ENCODE results near the gene SNX8.

SNX8 gene

DNA sequence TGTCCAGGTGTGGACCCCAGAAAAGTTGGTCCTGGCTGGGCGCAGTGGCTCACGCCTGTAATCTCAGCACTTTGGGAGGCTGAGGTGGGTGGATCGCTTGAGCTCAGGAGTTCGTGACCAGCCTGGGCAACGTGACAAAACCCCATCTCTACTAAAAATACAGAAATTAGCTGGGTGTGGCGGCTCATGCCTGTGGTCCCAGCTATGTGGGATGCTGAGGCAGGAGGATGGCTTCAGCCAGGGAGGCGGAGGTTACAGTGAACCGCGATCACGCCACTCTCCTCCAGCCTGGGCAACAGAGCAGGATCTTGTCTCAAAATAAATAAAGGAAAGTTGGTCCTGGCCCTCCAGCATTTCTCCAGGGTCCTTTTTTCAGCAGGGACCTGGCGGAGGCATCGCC lies 70.8 kb downstream of the SNX8 start:
- ATAC-seq (ENCODE audit: insufficient read depth, low read depth) (no peak), DNase-seq (no peak)
- peak overlapping the region; percentile 88 for H3K4me2 ChIP-seq (ENCODE audit: insufficient read depth, low read length)
- H3K9me3 ChIP-seq (ENCODE audit: insufficient read depth, low read length, severe bottlenecking): no peaks in the 10 kb centered on the region
- peak overlapping the region in 1 of 2 experiments; percentile 71; a peak in 2 of 4 replicates for H3K4me3 ChIP-seq (ENCODE audit: low read depth in 1 of 2, low read length in 2 of 2)
- peaks cover 62% of the 10 kb centered on the region for H3K79me2 ChIP-seq (ENCODE audit: insufficient read depth, low read length)
- H3K4me1 ChIP-seq (ENCODE audit: insufficient read depth, low read length): peaks cover 39% of the 10 kb centered on the region
- no peak for TF ChIP-seq EZH2 (IDR thresholded peaks at IDR 0.05; ENCODE audit: borderline replicate concordance, low read depth, low read length, severe bottlenecking)
- TF ChIP-seq, protein P1, sequence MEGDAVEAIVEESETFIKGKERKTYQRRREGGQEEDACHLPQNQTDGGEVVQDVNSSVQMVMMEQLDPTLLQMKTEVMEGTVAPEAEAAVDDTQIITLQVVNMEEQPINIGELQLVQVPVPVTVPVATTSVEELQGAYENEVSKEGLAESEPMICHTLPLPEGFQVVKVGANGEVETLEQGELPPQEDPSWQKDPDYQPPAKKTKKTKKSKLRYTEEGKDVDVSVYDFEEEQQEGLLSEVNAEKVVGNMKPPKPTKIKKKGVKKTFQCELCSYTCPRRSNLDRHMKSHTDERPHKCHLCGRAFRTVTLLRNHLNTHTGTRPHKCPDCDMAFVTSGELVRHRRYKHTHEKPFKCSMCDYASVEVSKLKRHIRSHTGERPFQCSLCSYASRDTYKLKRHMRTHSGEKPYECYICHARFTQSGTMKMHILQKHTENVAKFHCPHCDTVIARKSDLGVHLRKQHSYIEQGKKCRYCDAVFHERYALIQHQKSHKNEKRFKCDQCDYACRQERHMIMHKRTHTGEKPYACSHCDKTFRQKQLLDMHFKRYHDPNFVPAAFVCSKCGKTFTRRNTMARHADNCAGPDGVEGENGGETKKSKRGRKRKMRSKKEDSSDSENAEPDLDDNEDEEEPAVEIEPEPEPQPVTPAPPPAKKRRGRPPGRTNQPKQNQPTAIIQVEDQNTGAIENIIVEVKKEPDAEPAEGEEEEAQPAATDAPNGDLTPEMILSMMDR (IDR thresholded peaks at IDR 0.05; ENCODE audit: borderline replicate concordance, extremely low read depth, low read length, poor library complexity, severe bottlenecking): no peak
- peaks cover 53% of the 10 kb centered on the region for H3K36me3 ChIP-seq (ENCODE audit: insufficient read depth, low read length)
- H4K20me1 ChIP-seq (ENCODE audit: insufficient read depth, low read length): peaks cover 19% of the 10 kb centered on the region
- no peak overlapping the region for H2AFZ ChIP-seq (ENCODE audit: low read depth, low read length)
- peak overlapping the region; percentile 78 for H3K27ac ChIP-seq (ENCODE audit: low read length)
- H3K9ac ChIP-seq (ENCODE audit: low read depth, low read length): peak overlapping the region; percentile 99
- H3K27me3 ChIP-seq (ENCODE audit: insufficient read depth, low read length, poor library complexity): no peaks in the 10 kb centered on the region

DNA sequence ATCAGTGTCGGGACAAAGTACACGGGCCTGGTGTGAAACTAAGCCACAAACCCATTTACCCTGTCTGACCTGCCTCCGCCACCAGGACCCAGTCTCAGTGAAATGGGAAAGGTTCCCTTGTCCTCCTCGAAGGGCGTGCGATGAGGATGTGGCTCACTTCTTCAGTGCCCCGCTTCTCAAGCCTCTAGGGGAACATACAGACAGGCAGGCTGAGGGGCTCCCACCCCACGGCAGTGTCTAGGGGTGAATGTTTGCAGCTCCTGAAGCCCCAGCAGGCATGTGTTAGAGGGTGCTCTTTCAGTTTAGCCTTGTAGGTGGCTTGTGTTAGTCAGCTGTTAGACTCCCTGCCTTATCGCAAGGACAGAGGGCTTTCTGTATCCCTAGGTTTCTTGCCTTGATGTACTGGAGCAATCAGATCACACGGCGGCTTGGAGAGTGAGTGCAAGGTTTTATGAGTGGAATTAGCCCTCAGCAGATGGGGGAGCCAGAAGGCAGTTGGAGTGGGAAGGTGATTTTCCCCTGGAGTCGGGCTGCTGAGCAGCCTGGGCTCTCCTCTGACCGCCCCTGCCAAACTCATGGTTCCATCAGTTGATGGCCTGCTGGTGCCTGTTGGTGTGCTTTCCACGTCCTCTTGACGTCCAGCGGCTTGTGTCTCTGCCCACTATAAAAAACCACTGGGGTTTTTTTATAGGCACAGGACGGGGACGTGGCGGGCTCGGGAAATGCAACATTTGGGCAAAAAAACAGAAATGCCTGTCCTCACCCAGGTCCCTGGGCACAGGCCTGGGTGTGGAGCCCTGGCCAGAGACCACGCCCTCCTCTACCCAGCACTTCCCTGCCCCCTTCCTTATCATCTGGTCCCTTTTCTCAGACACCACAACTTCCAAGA lies 71.5 kb downstream of the SNX8 start:
- H3K9me3 ChIP-seq (ENCODE audit: insufficient read depth, low read length, severe bottlenecking): no peaks in the 10 kb centered on the region
- H2AFZ ChIP-seq (ENCODE audit: low read depth, low read length): peak overlapping the region; percentile 94
- H3K4me2 ChIP-seq (ENCODE audit: insufficient read depth, low read length): peak overlapping the region; percentile 88
- TF ChIP-seq, protein P1 (IDR thresholded peaks at IDR 0.05; ENCODE audit: borderline replicate concordance, extremely low read depth, low read length, poor library complexity, severe bottlenecking): no peak
- TF ChIP-seq EZH2 (IDR thresholded peaks at IDR 0.05; ENCODE audit: borderline replicate concordance, low read depth, low read length, severe bottlenecking): no peak
- peaks cover 39% of the 10 kb centered on the region for H3K4me1 ChIP-seq (ENCODE audit: insufficient read depth, low read length)
- H3K9ac ChIP-seq (ENCODE audit: low read depth, low read length): peak overlapping the region; percentile 99
- H3K4me3 ChIP-seq (ENCODE audit: low read depth in 1 of 2, low read length in 2 of 2): peak overlapping the region; percentile 71 to 90
- peak; percentile 42 for DNase-seq
- H4K20me1 ChIP-seq (ENCODE audit: insufficient read depth, low read length): peaks cover 19% of the 10 kb centered on the region
- H3K79me2 ChIP-seq (ENCODE audit: insufficient read depth, low read length): peaks cover 67% of the 10 kb centered on the region
- ATAC-seq (ENCODE audit: insufficient read depth, low read depth): peak; percentile 51
- peaks cover 53% of the 10 kb centered on the region for H3K36me3 ChIP-seq (ENCODE audit: insufficient read depth, low read length)
- no peaks in the 10 kb centered on the region for H3K27me3 ChIP-seq (ENCODE audit: insufficient read depth, low read length, poor library complexity)
- peak overlapping the region; percentile 78 for H3K27ac ChIP-seq (ENCODE audit: low read length)

DNA sequence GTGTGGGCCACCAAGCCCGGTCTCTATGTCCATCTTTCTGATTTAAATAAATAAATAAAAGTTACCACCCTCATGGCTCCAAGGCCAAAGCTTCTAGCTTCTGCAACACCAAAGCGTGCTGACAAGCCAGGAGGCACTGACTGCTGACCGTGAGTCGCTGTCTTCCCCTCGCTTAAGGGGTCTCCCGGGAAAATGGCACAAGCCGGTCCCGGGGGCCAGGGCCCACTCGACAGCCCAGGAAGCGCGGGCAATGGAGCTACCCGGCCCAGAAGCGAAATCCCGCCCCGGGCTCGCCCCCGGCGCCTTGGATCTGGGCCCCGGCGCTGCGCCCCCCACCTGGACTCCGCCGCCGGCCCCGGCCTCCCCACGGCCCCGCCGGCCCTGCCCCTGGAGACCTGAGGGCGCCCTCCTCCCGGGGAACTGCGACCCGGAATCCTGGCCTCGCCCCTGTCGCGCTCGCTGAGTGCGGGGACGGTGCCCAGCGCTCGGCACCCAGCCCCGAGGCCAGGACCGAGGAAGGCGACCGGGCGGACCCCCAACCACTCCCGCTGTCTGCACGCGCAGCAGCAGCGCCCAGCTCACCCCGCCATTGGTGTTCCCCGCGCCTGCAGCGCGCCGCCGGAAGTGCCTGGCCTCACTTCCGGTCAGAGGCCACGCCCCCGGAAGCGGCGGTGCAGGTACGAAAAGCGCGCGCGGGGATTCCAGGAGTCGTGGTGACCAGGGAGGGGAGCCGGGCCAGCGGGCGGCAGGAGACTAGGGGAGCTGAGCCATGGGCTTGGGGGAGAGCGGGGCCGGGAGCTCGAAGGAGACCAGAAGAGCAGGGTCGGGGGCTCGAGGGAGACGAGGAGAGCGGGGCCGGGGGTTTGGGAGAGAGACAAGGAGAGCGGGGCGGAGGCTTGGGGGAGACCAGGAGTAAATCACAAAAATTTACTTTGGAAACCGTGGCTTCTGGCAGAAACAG lies 72.4 kb downstream of the SNX8 start, which contains the start of the genes MRM2 and NUDT1:
TSS of gene MRM2 (minus strand) at position 626 of the 961 bp plus-strand sequence. CDS start at position 590, 36 bp downstream.
TSS of gene NUDT1 (plus strand) at position 647 of the 961 bp plus-strand sequence. CDS start 2,349 bp downstream, outside the sequence.
- Histone ChIP-seq H3K4me3 (ENCODE audit: low read depth in 1 of 2, low read length in 2 of 2) (peak within 1 kb of the TSS; percentile 71 to 90), H3K9me3 (ENCODE audit: insufficient read depth, low read length, severe bottlenecking) (no peaks in the 10 kb centered on the region), H3K27ac (ENCODE audit: low read length) (peak within 1 kb of the TSS; percentile 78), H3K4me1 (ENCODE audit: insufficient read depth, low read length) (peaks cover 39% of the 10 kb centered on the region), H3K36me3 (ENCODE audit: insufficient read depth, low read length) (peaks cover 56% of the 10 kb centered on the region), H3K27me3 (ENCODE audit: insufficient read depth, low read length, poor library complexity) (no peaks in the 10 kb centered on the region), H4K20me1 (ENCODE audit: insufficient read depth, low read length) (peaks cover 13% of the 10 kb centered on the region), H3K4me2 (ENCODE audit: insufficient read depth, low read length) (peak within 1 kb of the TSS; percentile 88), H2AFZ (ENCODE audit: low read depth, low read length) (peak within 1 kb of the TSS; percentile 94), H3K79me2 (ENCODE audit: insufficient read depth, low read length) (peaks cover 67% of the 10 kb centered on the region), H3K9ac (ENCODE audit: low read depth, low read length) (peak within 1 kb of the TSS; percentile 99)
- peak; percentile 72 for DNase-seq
- TF ChIP-seq, protein P1 (IDR thresholded peaks at IDR 0.05; ENCODE audit: borderline replicate concordance, extremely low read depth, low read length, poor library complexity, severe bottlenecking): no peak
- TF ChIP-seq EZH2 (IDR thresholded peaks at IDR 0.05; ENCODE audit: borderline replicate concordance, low read depth, low read length, severe bottlenecking): no peak
- ATAC-seq (ENCODE audit: insufficient read depth, low read depth): peak; percentile 76
